HG03558 (cell line): ENCODE results near the gene EML3.

Experiments
- ATAC-seq: cut with Tn5 transposase; IDR thresholded peaks from one replicate; pipeline ENCODE4 v1.9.1; 2021; ENCODE audit warnings: moderate number of reproducible peaks; ENCODE audit not compliant: unreplicated experiment; ENCODE audit errors: extremely low read depth

EML3 gene

DNA sequence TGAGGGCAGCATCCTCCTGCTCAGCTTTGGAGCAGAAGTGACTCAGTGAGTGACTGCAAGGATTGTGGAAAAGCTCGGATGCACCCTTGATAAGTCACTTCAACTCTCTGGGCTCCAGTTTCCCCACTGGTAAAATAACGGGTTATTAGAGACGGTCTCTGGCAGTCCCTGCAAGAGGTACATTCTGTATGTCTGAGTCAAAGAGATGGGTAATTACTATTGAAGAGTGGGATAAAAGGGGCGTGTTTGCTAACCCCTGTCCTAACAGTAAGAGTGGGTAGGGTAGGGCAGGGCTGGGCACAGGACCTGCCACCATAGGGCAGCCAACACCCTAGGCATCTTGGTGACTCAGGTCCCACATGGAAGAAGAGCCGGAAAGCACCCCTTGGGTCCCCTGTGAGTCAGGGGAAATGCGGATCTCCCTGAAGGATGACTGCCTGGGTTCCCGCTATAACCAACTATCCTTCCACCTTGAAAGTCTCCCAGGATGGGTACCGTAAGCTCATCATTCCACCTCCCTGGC, 58.7 kb downstream of the EML3 start:
- ATAC-seq: no peak

DNA sequence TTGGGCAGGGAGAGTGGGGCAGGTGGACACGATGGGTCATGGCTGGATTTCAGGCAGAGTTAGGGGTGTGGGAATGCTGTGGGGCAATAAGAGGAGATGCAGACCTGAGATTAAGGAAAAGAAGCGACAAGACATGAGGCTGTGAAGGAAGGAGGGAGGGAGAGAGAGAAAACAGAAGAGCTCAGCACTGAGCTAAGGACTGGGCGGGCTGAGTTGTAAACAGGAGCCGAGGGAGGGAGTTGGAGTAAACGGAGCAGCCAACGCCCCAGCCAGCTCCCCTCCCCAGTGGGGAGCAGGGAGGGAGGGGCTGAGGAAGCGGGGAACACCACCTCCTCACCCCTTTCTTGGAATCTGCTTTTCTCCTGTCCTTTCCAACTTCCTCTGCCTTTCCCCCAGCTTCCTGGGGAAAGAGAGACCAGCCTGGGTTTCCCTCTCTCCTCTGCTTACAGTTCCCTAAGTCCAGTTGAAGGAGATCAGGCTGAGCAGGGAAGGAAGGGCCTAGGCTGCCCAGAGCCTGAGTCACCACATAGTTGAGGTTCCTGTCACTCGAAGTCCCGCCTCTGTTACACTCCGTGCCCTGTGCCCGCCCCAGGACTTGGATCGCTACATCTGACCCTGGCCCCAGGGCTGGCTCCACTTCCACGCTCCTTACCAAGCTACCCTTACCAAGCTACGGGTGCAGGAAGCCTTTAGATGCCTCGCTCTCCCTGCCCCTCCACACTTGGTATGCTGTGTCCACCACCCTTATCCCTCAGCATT, 59.3 kb downstream of the EML3 start:
- no peak for ATAC-seq

DNA sequence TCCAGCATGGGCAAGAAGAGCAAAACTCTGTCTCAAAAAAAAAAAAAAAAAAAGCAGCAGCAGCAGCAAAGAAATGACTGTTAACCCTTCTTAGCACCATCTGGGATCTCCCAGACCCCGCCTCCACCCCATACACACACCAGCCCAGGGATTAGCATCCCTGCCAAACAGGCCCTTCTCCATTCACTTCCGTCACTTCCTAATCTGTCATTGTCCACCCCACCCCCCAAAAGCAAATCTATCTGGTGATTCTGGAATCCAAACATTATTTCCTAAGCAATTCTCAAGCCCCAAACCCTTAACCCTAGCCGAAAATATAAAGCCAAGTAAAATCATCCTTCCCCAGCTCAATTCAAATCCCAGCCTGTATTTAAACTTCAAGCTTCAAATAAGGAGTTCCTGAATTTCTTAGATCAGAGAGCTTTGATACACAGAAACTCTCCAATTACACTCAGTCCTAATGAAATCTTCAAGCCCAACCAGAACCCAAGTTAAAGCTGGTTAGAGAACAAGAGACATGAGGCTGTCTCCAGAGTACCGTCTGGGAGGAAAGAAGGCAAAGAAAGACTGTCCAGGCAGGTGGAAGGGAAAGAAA, 60.0 kb downstream of the EML3 start:
- ATAC-seq: no peak
